DLD1 (cell line): ENCODE measurements around the gene GJD3.

ENCODE experiments used
- in situ Hi-C: cut with HindIII; loops from 2 replicates; pipeline ENCODE4 v1.10.0; 2017; ENCODE audit warnings: low sequenced_read_pairs

Gene GJD3

GRCh38 chr17:40354221-40355122, 10.1 kb downstream of the GJD3 start:
- in situ Hi-C loops = no loop called here

GRCh38 chr17:40352779-40353394, 11.7 kb downstream of the GJD3 start:
- in situ Hi-C loops = no loop called here

GRCh38 chr17:40352237-40352778, 12.2 kb downstream of the GJD3 start:
- in situ Hi-C loops = no loop called here

- in situ Hi-C loops = no loop called here
Measured at GRCh38 chr17:40351359-40352236, 12.9 kb downstream of the GJD3 start.

- in situ Hi-C loops = no loop called here
Measured at GRCh38 chr17:40350689-40351358, 13.7 kb downstream of the GJD3 start.

GRCh38 chr17:40349895-40350688, 14.4 kb downstream of the GJD3 start:
- in situ Hi-C loops = no loop called here

GRCh38 chr17:40349477-40349894, 15.1 kb downstream of the GJD3 start:
- in situ Hi-C loops = no loop called here

- in situ Hi-C loops = no loop called here
Measured at GRCh38 chr17:40348562-40349476, 15.7 kb downstream of the GJD3 start.

- in situ Hi-C loops = no loop called here
Measured at GRCh38 chr17:40348136-40348504, 16.4 kb downstream of the GJD3 start.

GRCh38 chr17:40347319-40348135, 17.0 kb downstream of the GJD3 start:
- in situ Hi-C loops = no loop called here

- in situ Hi-C loops = no loop called here
Measured at GRCh38 chr17:40346765-40347158, 17.8 kb downstream of the GJD3 start.

GRCh38 chr17:40345994-40346764, 18.4 kb downstream of the GJD3 start:
- in situ Hi-C loops = no loop called here

GRCh38 chr17:40345161-40345993, 19.2 kb downstream of the GJD3 start:
- in situ Hi-C loops = no loop called here

GRCh38 chr17:40344421-40345160, 19.9 kb downstream of the GJD3 start:
- in situ Hi-C loops = no loop called here
